Uterus (tissue), 4 donors: Measurements from ENCODE around the gene CSGALNACT2. TPM values are rescaled to one million over a fixed set of nuclear protein-coding genes. Genes with fewer than 3 reads are reported as not detected.

Source experiments
- DNase-seq, 2 donors: peaks; one replicate each; pipeline ENCODE4 v3.0.0-alpha.2; 2019 to 2020
- H3K27ac ChIP-seq, 2 donors: fragments of 200-600 bp; sonication (generic); 1 replicate in 1 of 2; 2 replicates in 1 of 2; pipeline ENCODE4 v1.5.1; 2016 to 2018
- H3K27me3 ChIP-seq, 2 donors: fragments of 200-600 bp; sonication (generic); one replicate each; pipeline ENCODE4 v1.5.1; 2018 to 2019; ENCODE audit warnings: control low read depth in 1 of 2
- H3K36me3 ChIP-seq, 2 donors: fragments of 200-600 bp; sonication (generic); one replicate each; pipeline ENCODE4 v1.5.1; 2019; ENCODE audit warnings: control low read depth in 1 of 2
- H3K4me1 ChIP-seq, 2 donors: fragments of 200-600 bp; sonication (generic); one replicate each; pipeline ENCODE4 v1.5.1; 2018 to 2019; ENCODE audit warnings: control low read depth in 1 of 2
- H3K4me3 ChIP-seq, 2 donors: fragments of 200-600 bp; sonication (generic); 1 replicate in 1 of 2; 2 replicates in 1 of 2; pipeline ENCODE4 v1.5.1; 2018 to 2019; ENCODE audit warnings: mild to moderate bottlenecking in 1 of 2
- H3K9me3 ChIP-seq, 2 donors: fragments of 200-600 bp; sonication (generic); one replicate each; pipeline ENCODE4 v1.5.1; 2019; ENCODE audit warnings: control low read depth in 1 of 2
- POLR2A ChIP-seq, 2 donors: fragments of 450-650 bp; IDR thresholded peaks; one replicate each; pipeline ENCODE4 v1.6.1; 2016; ENCODE audit warnings: antibody characterized with exemption in 2 of 2, mild to moderate bottlenecking in 1 of 2, moderate library complexity in 1 of 2
- intact Hi-C: fragments of 100-400 bp; cut with DNase I; formaldehyde crosslinking; loops from one replicate; pipeline ENCODE4 v1.15.1; 2023; ENCODE audit warnings: low total_unique reads
- total RNA-seq, 4 donors: library from RNA; depleted of rRNA in 3 of 4; stranded (reverse); fragments of >200 nt in 3 of 4; gene quantifications; one replicate each; pipeline versions ENCODE4 v1.1.0 to v1.2.4, GENCODE V29; 2014 to 2023
- TF ChIP-seq, protein P1 (sequence below), 4 experiments: fragments of 200-600 bp in 2 of 4; fragments of 450-650 bp in 2 of 4; sonication (generic) in 2 of 4; IDR thresholded peaks; one replicate each; pipeline ENCODE4 v1.5.1; 2016 to 2019; ENCODE audit warnings: antibody characterized with exemption in 4 of 4, mild to moderate bottlenecking in 2 of 4, moderate library complexity in 1 of 4
- donor health status: DM: yes; HTN: yes; CAD: no.

Gene CSGALNACT2
- total RNA-seq, 4 donors from 2014 or later, result 18.4 to 43.7 (median 25.1) TPM

DNA sequence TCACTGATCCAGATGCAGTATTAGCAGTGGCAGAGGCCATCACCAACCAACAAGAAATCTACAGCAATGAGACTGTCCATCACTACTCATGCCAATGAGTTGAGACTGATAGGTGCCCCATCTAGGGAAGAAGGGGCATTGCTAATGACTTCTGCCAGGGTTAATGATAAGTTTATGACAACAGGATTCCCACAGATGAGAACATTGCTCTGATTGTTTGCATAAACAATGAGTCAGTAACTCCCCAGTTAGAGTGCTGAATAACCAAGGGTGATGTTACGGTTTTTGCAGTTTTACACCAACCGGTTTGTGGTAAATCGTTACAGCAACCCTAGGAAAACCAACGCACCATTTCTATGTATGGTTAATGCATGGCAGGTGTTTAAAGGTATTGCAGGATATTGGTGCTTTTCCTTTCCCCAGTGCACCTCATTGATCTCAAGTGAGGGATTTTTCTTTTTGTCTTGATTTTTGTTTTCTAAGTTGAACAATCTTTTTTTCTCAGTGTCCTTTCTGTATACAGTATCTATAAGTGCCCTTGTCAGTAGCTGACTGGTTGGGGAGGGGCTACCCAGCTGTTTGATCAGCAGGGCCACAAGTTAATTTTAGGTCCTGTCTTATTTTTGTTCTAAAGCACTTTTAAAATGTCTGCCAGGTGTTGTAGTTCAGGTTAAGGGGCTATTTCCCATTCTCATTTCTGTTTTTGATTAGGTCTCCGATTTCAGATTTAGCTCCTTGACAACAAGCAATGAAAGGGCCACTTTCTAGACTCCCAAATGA, 3.9 kb upstream of the CSGALNACT2 start:
- intact Hi-C loops, result no loop called here
- Histone ChIP-seq H3K4me3 (no peak overlapping the region), H3K4me1 (no peaks in the 10 kb centered on the region), H3K9me3 (no peaks in the 10 kb centered on the region), H3K27ac (no peak overlapping the region), H3K27me3 (no peaks in the 10 kb centered on the region), H3K36me3 (no peaks in the 10 kb centered on the region)
- DNase-seq, result no peak
- TF ChIP-seq, protein P1, sequence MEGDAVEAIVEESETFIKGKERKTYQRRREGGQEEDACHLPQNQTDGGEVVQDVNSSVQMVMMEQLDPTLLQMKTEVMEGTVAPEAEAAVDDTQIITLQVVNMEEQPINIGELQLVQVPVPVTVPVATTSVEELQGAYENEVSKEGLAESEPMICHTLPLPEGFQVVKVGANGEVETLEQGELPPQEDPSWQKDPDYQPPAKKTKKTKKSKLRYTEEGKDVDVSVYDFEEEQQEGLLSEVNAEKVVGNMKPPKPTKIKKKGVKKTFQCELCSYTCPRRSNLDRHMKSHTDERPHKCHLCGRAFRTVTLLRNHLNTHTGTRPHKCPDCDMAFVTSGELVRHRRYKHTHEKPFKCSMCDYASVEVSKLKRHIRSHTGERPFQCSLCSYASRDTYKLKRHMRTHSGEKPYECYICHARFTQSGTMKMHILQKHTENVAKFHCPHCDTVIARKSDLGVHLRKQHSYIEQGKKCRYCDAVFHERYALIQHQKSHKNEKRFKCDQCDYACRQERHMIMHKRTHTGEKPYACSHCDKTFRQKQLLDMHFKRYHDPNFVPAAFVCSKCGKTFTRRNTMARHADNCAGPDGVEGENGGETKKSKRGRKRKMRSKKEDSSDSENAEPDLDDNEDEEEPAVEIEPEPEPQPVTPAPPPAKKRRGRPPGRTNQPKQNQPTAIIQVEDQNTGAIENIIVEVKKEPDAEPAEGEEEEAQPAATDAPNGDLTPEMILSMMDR (IDR thresholded peaks at IDR 0.05), result no peak
- TF ChIP-seq POLR2A (IDR thresholded peaks at IDR 0.05), result no peak

DNA sequence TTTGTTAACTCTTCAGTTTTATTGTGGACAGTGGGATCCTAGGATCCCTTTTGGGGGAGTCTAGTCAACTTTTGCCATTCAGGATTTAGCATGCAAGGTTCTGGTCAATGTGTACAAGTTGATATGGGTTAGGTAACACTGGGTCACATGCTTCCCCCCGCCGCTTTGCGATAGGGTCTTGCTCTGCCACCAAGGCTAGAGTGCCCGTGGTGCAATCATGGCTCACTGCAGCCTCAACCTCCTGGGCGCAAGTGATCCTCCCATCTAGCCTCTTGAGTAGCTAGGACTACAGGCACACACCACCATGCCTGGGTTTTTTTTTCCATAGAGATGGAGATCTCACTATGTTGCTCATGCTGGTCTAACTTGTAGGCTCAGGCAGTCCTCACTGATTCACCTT, 3.2 kb upstream of the CSGALNACT2 start:
- TF ChIP-seq, protein P1 (IDR thresholded peaks at IDR 0.05), result no peak
- no peak for TF ChIP-seq POLR2A (IDR thresholded peaks at IDR 0.05)
- no peak for DNase-seq
- no peaks in the 10 kb centered on the region for H3K36me3 ChIP-seq
- no peak overlapping the region for H3K27ac ChIP-seq
- intact Hi-C loops, result no loop called here
- H3K9me3 ChIP-seq, result no peaks in the 10 kb centered on the region
- H3K4me3 ChIP-seq, result no peak overlapping the region
- H3K27me3 ChIP-seq, result no peaks in the 10 kb centered on the region
- H3K4me1 ChIP-seq, result no peaks in the 10 kb centered on the region

DNA sequence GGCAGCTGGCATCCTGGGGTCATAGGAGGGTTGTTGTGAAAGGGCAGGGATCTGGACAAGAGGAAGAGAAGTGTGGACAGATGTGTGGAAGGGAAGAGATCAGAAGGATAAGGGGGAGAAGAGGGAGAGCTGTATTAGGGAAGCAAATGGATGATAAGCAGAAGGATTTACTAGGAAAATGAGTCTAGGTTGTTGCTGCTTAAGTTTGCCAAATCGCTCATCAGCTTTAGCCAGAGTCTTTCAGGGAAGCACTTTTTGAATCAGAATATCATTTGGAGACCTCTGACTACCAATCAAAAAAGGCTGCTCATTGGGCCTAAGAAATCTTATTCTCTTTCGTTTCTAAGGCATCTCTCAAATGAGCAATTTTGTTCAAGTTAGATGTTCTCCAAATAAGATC, 2.6 kb upstream of the CSGALNACT2 start:
- no peak for DNase-seq
- Histone ChIP-seq H3K9me3 (no peaks in the 10 kb centered on the region), H3K36me3 (no peaks in the 10 kb centered on the region), H3K4me1 (no peaks in the 10 kb centered on the region), H3K27ac (no peak overlapping the region), H3K27me3 (no peaks in the 10 kb centered on the region), H3K4me3 (no peak overlapping the region)
- intact Hi-C loops, result no loop called here
- TF ChIP-seq, protein P1 (IDR thresholded peaks at IDR 0.05), result no peak
- no peak for TF ChIP-seq POLR2A (IDR thresholded peaks at IDR 0.05)

DNA sequence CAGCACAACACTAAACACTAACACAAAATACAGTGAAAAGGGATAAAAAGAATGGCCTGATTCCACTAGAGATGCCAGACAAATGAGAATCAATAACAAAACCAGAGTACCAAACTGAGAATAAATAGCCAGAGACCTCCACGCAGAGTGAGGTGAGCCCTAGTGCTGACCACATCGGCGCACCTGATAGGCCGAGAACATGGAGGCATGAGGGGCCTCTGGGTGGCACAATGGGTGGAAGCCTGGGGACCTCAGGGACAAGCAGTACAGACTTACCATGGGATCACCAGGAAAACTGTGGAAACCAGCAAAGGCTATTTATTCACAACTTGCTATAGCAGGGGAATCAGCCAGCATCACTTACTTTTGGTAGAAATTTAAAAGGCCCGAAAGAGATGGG, 1.8 kb upstream of the CSGALNACT2 start:
- Histone ChIP-seq H3K4me3 (no peak overlapping the region), H3K27ac (no peak overlapping the region), H3K4me1 (no peaks in the 10 kb centered on the region), H3K9me3 (no peaks in the 10 kb centered on the region), H3K36me3 (no peaks in the 10 kb centered on the region), H3K27me3 (no peaks in the 10 kb centered on the region)
- intact Hi-C loops, result no loop called here
- TF ChIP-seq, protein P1 (IDR thresholded peaks at IDR 0.05), result no peak
- TF ChIP-seq POLR2A (IDR thresholded peaks at IDR 0.05), result no peak
- no peak for DNase-seq

DNA sequence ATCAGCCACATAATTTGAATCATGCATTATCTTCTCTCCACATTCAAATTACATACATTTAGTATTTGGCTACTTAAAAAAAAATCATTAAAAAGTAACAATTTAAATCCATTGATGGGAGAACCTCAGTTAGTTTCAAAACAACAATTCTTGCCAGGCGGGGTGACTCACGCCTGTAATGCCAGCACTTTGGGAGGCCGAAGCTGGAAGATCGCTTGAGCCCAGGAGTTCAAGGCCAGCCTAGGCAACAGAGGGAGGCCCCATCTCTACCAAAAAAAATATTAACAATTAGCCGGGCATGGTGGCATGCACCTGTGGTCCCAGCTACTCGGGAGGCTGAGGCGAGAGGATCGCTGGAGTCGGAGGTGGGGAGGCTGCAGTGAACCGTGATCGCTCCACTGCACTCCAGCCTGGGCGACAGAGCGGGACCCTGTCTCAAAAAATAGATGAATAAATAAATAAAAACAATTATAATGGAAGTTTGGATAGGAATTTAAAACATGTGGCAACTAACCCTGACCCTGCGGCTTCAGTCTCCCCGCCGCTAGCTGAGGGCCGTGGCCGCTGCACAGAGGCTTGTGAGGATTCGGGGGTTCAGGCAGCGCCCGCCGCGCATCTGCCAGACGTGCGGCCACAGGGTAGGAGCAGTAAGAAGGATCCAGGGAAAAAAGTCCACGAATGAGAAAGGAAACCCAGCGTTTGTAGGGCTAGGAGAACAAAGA, 1.1 kb upstream of the CSGALNACT2 start:
- peak overlapping the region; percentile 56 to 86 for H3K4me3 ChIP-seq
- H3K27ac ChIP-seq, result peak overlapping the region; percentile 94 to 96
- H3K9me3 ChIP-seq, result no peaks in the 10 kb centered on the region
- no peaks in the 10 kb centered on the region for H3K36me3 ChIP-seq
- H3K4me1 ChIP-seq, result no peaks in the 10 kb centered on the region
- intact Hi-C loops, result no loop called here
- DNase-seq, result no peak
- H3K27me3 ChIP-seq, result no peaks in the 10 kb centered on the region
- TF ChIP-seq, protein P1 (IDR thresholded peaks at IDR 0.05), result no peak
- TF ChIP-seq POLR2A (IDR thresholded peaks at IDR 0.05), result no peak
